Liver (tissue), 9 donors: ENCODE measurements around the gene MEN1. TPM values are rescaled to one million over a fixed set of nuclear protein-coding genes. Genes with fewer than 3 reads are reported as not detected.

Experiments used
- DNase-seq: peaks from one replicate; pipeline ENCODE4 v3.0.0-alpha.2; 2017; ENCODE audit warnings: low spot score
- H3K27ac ChIP-seq, 2 donors: one replicate each; pipeline ENCODE4 v1.7.0; 2013; ENCODE audit warnings: inconsistent platforms in 2 of 2, low read length in 2 of 2, control low read depth in 1 of 2, low read depth in 1 of 2, mild to moderate bottlenecking in 1 of 2
- H3K27me3 ChIP-seq, 4 donors: one replicate each; pipeline versions ENCODE4 v1.6.1 to v1.7.0; 2013; ENCODE audit warnings: low read length in 3 of 4, inconsistent platforms in 1 of 4, mild to moderate bottlenecking in 1 of 4, moderate library complexity in 1 of 4; ENCODE audit not compliant: control insufficient read depth in 4 of 4, insufficient read depth in 4 of 4
- H3K36me3 ChIP-seq, 4 donors: one replicate each; pipeline versions ENCODE4 v1.6.1 to v1.7.0; 2013; ENCODE audit warnings: low read length in 3 of 4, mild to moderate bottlenecking in 3 of 4, low read depth in 1 of 4, moderate library complexity in 1 of 4; ENCODE audit not compliant: control insufficient read depth in 4 of 4, insufficient read depth in 3 of 4
- H3K4me1 ChIP-seq, 4 donors: one replicate each; pipeline versions ENCODE4 v1.6.1 to v1.7.0; 2013; ENCODE audit warnings: low read length in 3 of 4, mild to moderate bottlenecking in 3 of 4, moderate library complexity in 1 of 4; ENCODE audit not compliant: control insufficient read depth in 4 of 4, insufficient read depth in 4 of 4
- H3K4me3 ChIP-seq, 3 donors: one replicate each; pipeline versions ENCODE4 v1.6.1 to v1.7.0; 2013; ENCODE audit warnings: low read length in 3 of 3, control low read depth in 1 of 3, low read depth in 1 of 3, mild to moderate bottlenecking in 1 of 3
- H3K9ac ChIP-seq, 2 donors: one replicate each; pipeline ENCODE4 v1.7.0; 2013; ENCODE audit warnings: low read length in 2 of 2, mild to moderate bottlenecking in 2 of 2, moderate library complexity in 2 of 2, control low read depth in 1 of 2, low read depth in 1 of 2
- H3K9me3 ChIP-seq, 4 donors: one replicate each; pipeline versions ENCODE4 v1.6.1 to v1.7.0; 2013; ENCODE audit warnings: low read length in 3 of 4; ENCODE audit not compliant: control insufficient read depth in 4 of 4
- FOXA1 ChIP-seq: IDR thresholded peaks from 2 replicates; pipeline ENCODE4 v1.6.1; 2016; ENCODE audit warnings: antibody characterized with exemption
- FOXA2 ChIP-seq: IDR thresholded peaks from 2 replicates; pipeline ENCODE4 v1.6.1; 2016; ENCODE audit warnings: antibody characterized with exemption
- GABPA ChIP-seq, 2 donors: IDR thresholded peaks in 1 of 2; conservative IDR thresholded peaks in 1 of 2; 2 replicates each; pipeline ENCODE4 v1.6.1; 2016; ENCODE audit warnings: antibody characterized with exemption in 2 of 2, mild to moderate bottlenecking in 1 of 2, moderate library complexity in 1 of 2
- HNF4A ChIP-seq, 2 donors: conservative IDR thresholded peaks; 2 replicates each; pipeline ENCODE4 v1.6.1; 2016; ENCODE audit warnings: antibody characterized with exemption in 2 of 2, mild to moderate bottlenecking in 2 of 2
- HNF4G ChIP-seq: IDR thresholded peaks from 2 replicates; pipeline ENCODE4 v1.6.1; 2016; ENCODE audit warnings: antibody characterized with exemption
- JUND ChIP-seq, 2 donors: IDR thresholded peaks; 2 replicates each; pipeline ENCODE4 v1.6.1; 2016; ENCODE audit warnings: antibody characterized with exemption in 2 of 2
- NR2F2 ChIP-seq: IDR thresholded peaks from 2 replicates; pipeline ENCODE4 v1.6.1; 2016; ENCODE audit warnings: antibody characterized with exemption
- RAD21 ChIP-seq, 2 donors: IDR thresholded peaks; 2 replicates each; pipeline ENCODE4 v1.6.1; 2016; ENCODE audit warnings: antibody characterized with exemption in 2 of 2, mild to moderate bottlenecking in 2 of 2
- RXRA ChIP-seq, 2 donors: IDR thresholded peaks; 2 replicates each; pipeline ENCODE4 v1.6.1; 2017 to 2018; ENCODE audit warnings: antibody characterized with exemption in 2 of 2, mild to moderate bottlenecking in 1 of 2
- SP1 ChIP-seq: IDR thresholded peaks from 2 replicates; pipeline ENCODE4 v1.6.1; 2018; ENCODE audit warnings: antibody characterized with exemption, mild to moderate bottlenecking
- TAF1 ChIP-seq: conservative IDR thresholded peaks from 2 replicates; pipeline ENCODE4 v1.6.1; 2016; ENCODE audit warnings: antibody characterized with exemption, mild to moderate bottlenecking
- YY1 ChIP-seq: IDR thresholded peaks from 2 replicates; pipeline ENCODE4 v1.6.1; 2016; ENCODE audit warnings: antibody characterized with exemption, mild to moderate bottlenecking
- WGBS: extraction: QIAGEN DNeasy Blood & Tissue Kit; methylation state at CpG from one replicate; pipeline ENCODE4 v1.1.7; 2013; 5-methylcytosine and 5-hydroxymethylcytosine counted together
- polyA plus RNA-seq, 2 donors: library from polyadenylated mRNA; stranded (reverse) in 1 of 2; unstranded in 1 of 2; fragments of 200-250 nt in 1 of 2; fragments of >200 nt in 1 of 2; fragmentation: Nextera tagmentation in 1 of 2; extraction: Ambion mirVana in 1 of 2; gene quantifications; one replicate each; pipeline versions ENCODE4 v1.2.1 to v1.2.3, GENCODE V29; 2013 to 2015
- total RNA-seq, 2 donors: library from RNA; depleted of rRNA; stranded (reverse); fragments of >200 nt; gene quantifications; one replicate each; pipeline ENCODE4 v1.2.3, GENCODE V29; 2014
- TF ChIP-seq, protein P1 (sequence below): fragments of 150-350 bp; IDR thresholded peaks from 2 replicates; pipeline ENCODE4 v1.5.1; 2017; ENCODE audit warnings: improper control_type of control experiment, low read depth, low read length; ENCODE audit not compliant: missing input control
- TF ChIP-seq, protein P2 (sequence below): IDR thresholded peaks from 2 replicates; pipeline ENCODE4 v1.6.1; 2016; ENCODE audit warnings: antibody characterized with exemption
- TF ChIP-seq, protein P3 (sequence below): IDR thresholded peaks from 2 replicates; pipeline ENCODE4 v1.6.1; 2016; ENCODE audit warnings: antibody characterized with exemption
- TF ChIP-seq, protein P4 (sequence below): IDR thresholded peaks from 2 replicates; pipeline ENCODE4 v1.6.1; 2016; ENCODE audit warnings: antibody characterized with exemption
- TF ChIP-seq, protein P5 (sequence below): IDR thresholded peaks from 2 replicates; pipeline ENCODE4 v1.6.1; 2016; ENCODE audit warnings: antibody characterized with exemption, mild to moderate bottlenecking
- donor health status: healthy.
- donor health status: healthy.
- donor health status: healthy.
- donor health status: healthy.
- donor health status: healthy.

Gene MEN1
- total and polyA plus RNA-seq, 4 donors = 9.0 to 15.1 (median 13.4) TPM

DNA sequence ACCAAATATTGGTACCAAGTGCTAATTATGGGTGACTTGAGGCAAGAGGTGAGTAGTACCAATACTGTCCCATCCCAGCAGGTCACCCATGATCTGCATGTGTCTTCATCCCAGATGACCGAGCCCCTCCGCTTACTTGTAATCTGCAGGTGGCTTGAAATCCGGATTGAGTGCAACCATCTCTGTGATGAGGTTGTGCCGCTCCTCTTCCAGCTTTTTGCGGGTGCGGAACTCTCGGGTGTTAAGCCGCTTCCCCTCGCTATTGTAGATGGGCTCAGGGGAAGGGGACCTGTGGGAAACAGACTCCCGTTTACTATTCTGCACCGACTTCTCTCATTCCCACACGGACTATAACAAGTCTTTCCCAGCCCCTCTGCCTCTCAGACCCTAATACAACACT lies 40.2 kb downstream of the MEN1 start (continued):
- TF ChIP-seq, protein P1, sequence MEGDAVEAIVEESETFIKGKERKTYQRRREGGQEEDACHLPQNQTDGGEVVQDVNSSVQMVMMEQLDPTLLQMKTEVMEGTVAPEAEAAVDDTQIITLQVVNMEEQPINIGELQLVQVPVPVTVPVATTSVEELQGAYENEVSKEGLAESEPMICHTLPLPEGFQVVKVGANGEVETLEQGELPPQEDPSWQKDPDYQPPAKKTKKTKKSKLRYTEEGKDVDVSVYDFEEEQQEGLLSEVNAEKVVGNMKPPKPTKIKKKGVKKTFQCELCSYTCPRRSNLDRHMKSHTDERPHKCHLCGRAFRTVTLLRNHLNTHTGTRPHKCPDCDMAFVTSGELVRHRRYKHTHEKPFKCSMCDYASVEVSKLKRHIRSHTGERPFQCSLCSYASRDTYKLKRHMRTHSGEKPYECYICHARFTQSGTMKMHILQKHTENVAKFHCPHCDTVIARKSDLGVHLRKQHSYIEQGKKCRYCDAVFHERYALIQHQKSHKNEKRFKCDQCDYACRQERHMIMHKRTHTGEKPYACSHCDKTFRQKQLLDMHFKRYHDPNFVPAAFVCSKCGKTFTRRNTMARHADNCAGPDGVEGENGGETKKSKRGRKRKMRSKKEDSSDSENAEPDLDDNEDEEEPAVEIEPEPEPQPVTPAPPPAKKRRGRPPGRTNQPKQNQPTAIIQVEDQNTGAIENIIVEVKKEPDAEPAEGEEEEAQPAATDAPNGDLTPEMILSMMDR = no peak
- TF ChIP-seq TAF1 = no peak

DNA sequence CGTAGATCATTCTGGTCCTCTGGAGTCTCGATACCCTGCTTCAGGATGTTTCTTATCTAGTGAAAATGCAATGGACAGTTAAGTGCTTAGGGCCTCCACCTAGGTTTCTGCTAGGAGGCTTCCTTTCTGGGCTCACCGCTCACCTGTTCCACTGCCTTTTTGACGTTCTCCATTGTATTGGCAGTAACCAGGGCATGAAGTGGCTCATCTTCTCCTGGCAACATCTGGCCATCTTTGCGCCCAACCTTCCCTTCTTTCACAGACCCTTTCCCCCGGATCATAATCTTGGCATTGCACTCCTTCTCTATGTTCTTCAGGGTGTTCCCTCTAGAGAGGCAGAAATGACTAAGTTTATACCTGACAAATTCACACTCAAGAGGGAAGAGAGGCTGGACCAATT lies 41.1 kb downstream of the MEN1 start:
- Histone ChIP-seq H3K4me3 (no peak overlapping the region), H3K9ac (no peak overlapping the region), H3K4me1 (peaks cover 0 to 13% (median 3%) of the 10 kb centered on the region in 4 donors), H3K36me3 (peaks cover 38 to 95% (median 79%) of the 10 kb centered on the region in 4 donors), H3K27me3 (no peaks in the 10 kb centered on the region), H3K9me3 (no peaks in the 10 kb centered on the region), H3K27ac (no peak overlapping the region)
- no peak for DNase-seq
- 93% methylated on average over 6 of the region's 6 CpGs for WGBS
- TF ChIP-seq FOXA1 (no peak), TAF1 (no peak), HNF4A (conservative IDR thresholded peaks at IDR 0.05) (no peak), RXRA (IDR thresholded peaks at IDR 0.05) (no peak), NR2F2 (no peak), HNF4G (no peak), YY1 (no peak), JUND (IDR thresholded peaks at IDR 0.05) (no peak), SP1 (no peak), RAD21 (IDR thresholded peaks at IDR 0.05) (no peak), GABPA (IDR thresholded peaks at IDR 0.05 in 1 of 2, conservative IDR thresholded peaks at IDR 0.05 in 1 of 2) (no peak), FOXA2 (no peak)
- TF ChIP-seq, protein P2, sequence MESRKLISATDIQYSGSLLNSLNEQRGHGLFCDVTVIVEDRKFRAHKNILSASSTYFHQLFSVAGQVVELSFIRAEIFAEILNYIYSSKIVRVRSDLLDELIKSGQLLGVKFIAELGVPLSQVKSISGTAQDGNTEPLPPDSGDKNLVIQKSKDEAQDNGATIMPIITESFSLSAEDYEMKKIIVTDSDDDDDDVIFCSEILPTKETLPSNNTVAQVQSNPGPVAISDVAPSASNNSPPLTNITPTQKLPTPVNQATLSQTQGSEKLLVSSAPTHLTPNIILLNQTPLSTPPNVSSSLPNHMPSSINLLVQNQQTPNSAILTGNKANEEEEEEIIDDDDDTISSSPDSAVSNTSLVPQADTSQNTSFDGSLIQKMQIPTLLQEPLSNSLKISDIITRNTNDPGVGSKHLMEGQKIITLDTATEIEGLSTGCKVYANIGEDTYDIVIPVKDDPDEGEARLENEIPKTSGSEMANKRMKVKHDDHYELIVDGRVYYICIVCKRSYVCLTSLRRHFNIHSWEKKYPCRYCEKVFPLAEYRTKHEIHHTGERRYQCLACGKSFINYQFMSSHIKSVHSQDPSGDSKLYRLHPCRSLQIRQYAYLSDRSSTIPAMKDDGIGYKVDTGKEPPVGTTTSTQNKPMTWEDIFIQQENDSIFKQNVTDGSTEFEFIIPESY = no peak
- TF ChIP-seq, protein P3, sequence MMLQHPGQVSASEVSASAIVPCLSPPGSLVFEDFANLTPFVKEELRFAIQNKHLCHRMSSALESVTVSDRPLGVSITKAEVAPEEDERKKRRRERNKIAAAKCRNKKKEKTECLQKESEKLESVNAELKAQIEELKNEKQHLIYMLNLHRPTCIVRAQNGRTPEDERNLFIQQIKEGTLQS = no peak
- TF ChIP-seq, protein P4, sequence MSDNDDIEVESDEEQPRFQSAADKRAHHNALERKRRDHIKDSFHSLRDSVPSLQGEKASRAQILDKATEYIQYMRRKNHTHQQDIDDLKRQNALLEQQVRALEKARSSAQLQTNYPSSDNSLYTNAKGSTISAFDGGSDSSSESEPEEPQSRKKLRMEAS = no peak
- TF ChIP-seq, protein P5, sequence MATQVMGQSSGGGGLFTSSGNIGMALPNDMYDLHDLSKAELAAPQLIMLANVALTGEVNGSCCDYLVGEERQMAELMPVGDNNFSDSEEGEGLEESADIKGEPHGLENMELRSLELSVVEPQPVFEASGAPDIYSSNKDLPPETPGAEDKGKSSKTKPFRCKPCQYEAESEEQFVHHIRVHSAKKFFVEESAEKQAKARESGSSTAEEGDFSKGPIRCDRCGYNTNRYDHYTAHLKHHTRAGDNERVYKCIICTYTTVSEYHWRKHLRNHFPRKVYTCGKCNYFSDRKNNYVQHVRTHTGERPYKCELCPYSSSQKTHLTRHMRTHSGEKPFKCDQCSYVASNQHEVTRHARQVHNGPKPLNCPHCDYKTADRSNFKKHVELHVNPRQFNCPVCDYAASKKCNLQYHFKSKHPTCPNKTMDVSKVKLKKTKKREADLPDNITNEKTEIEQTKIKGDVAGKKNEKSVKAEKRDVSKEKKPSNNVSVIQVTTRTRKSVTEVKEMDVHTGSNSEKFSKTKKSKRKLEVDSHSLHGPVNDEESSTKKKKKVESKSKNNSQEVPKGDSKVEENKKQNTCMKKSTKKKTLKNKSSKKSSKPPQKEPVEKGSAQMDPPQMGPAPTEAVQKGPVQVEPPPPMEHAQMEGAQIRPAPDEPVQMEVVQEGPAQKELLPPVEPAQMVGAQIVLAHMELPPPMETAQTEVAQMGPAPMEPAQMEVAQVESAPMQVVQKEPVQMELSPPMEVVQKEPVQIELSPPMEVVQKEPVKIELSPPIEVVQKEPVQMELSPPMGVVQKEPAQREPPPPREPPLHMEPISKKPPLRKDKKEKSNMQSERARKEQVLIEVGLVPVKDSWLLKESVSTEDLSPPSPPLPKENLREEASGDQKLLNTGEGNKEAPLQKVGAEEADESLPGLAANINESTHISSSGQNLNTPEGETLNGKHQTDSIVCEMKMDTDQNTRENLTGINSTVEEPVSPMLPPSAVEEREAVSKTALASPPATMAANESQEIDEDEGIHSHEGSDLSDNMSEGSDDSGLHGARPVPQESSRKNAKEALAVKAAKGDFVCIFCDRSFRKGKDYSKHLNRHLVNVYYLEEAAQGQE = no peak
- TF ChIP-seq, protein P1 = no peak
